ENCODE results near the gene ABR. TPM values are rescaled to one million over a fixed set of nuclear protein-coding genes. Genes with fewer than 3 reads are reported as not detected.
"Not testable (repeated sequence)": the region's sequence is repeated elsewhere in the genome, so short reads cannot be mapped to it uniquely, and the experiment has no call there.

The ABR gene
- total RNA-seq, 1 donor from 2014 or later = 195 TPM

GRCh38 chr17:1047177-1047878, 132.5 kb downstream of the ABR start:
- no peak for TF ChIP-seq CTCF (conservative IDR thresholded peaks at IDR 0.05; ENCODE audit: low read depth, low read length)
- no peak for DNase-seq (ENCODE audit: low read depth)
- no peak overlapping the region for H3K4me3 ChIP-seq (ENCODE audit: low read depth, low read length)

GRCh38 chr17:1045456-1045855, 134.3 kb downstream of the ABR start:
- DNase-seq (ENCODE audit: low read depth) = no peak
- no peak for TF ChIP-seq CTCF (conservative IDR thresholded peaks at IDR 0.05; ENCODE audit: low read depth, low read length)

GRCh38 chr17:1044387-1045009, 135.3 kb downstream of the ABR start:
- not testable (repeated sequence) for DNase-seq (ENCODE audit: low read depth); H3K4me3 ChIP-seq (ENCODE audit: low read depth, low read length)

More at GRCh38 chr17:1045456-1045855, 134.3 kb downstream of the ABR start:
- no peak overlapping the region for H3K4me3 ChIP-seq (ENCODE audit: low read depth, low read length)

GRCh38 chr17:1043601-1044251, 136.1 kb downstream of the ABR start:
- H3K4me3 ChIP-seq (ENCODE audit: low read depth, low read length) = no peak overlapping the region
- no peak for DNase-seq (ENCODE audit: low read depth)
- no peak for TF ChIP-seq CTCF (conservative IDR thresholded peaks at IDR 0.05; ENCODE audit: low read depth, low read length)

GRCh38 chr17:1042486-1042885, 137.3 kb downstream of the ABR start:
- no peak overlapping the region for H3K4me3 ChIP-seq (ENCODE audit: low read depth, low read length)
- TF ChIP-seq CTCF (conservative IDR thresholded peaks at IDR 0.05; ENCODE audit: low read depth, low read length) = no peak
- DNase-seq (ENCODE audit: low read depth) = no peak

GRCh38 chr17:1041746-1042145, 138.0 kb downstream of the ABR start:
- DNase-seq (ENCODE audit: low read depth) = no peak
- TF ChIP-seq CTCF (conservative IDR thresholded peaks at IDR 0.05; ENCODE audit: low read depth, low read length) = no peak

GRCh38 chr17:1040216-1040600, 139.6 kb downstream of the ABR start:
- no peak overlapping the region for H3K4me3 ChIP-seq (ENCODE audit: low read depth, low read length)
- DNase-seq (ENCODE audit: low read depth) = no peak
- no peak for TF ChIP-seq CTCF (conservative IDR thresholded peaks at IDR 0.05; ENCODE audit: low read depth, low read length)

More at GRCh38 chr17:1041746-1042145, 138.0 kb downstream of the ABR start:
- H3K4me3 ChIP-seq (ENCODE audit: low read depth, low read length) = no peak overlapping the region
